ENCODE data around the gene MSANTD2. TPM values are rescaled to one million over a fixed set of nuclear protein-coding genes. Genes with fewer than 3 reads are reported as not detected.

MSANTD2 gene
- polyA plus RNA-seq, 3 donors: 1.2 to 5.8 (median 1.8) TPM

- Histone ChIP-seq H3K27ac (ENCODE audit: low read depth in 1 of 2, low read length in 2 of 2) (peak within 1 kb of the TSS; percentile 69 to 70), H3K4me2 (replicated peaks; ENCODE audit: extremely low read depth, low read length, poor library complexity, severe bottlenecking) (peak within 1 kb of the TSS; percentile 95), H3K4me1 (ENCODE audit: control insufficient read depth in 1 of 2, insufficient read depth in 2 of 2, low read length in 2 of 2) (peaks cover 67 to 82% of the 10 kb centered on the region in 2 donors), H4K20me1 (ENCODE audit: insufficient read depth, low read length) (peaks cover 42% of the 10 kb centered on the region), H2AFZ (ENCODE audit: insufficient read depth, low read depth, low read length, poor library complexity, severe bottlenecking) (peak within 1 kb of the TSS; percentile 83), H3K36me3 (replicated peaks in 1 of 2; ENCODE audit: control insufficient read depth in 1 of 2, insufficient read depth in 2 of 2, low read length in 2 of 2) (peaks cover 8 to 17% of the 10 kb centered on the region in 2 donors), H3K79me2 (ENCODE audit: insufficient read depth, low read length) (peaks cover 38% of the 10 kb centered on the region), H3K4me3 (replicated peaks in 1 of 3; ENCODE audit: low read depth in 2 of 3, low read length in 3 of 3) (peak within 1 kb of the TSS; percentile 73 to 85 (median 85)), H3K27me3 (ENCODE audit: control insufficient read depth in 2 of 2, insufficient read depth in 2 of 2, low read length in 2 of 2) (no peaks in the 10 kb centered on the region), H3K9me3 (replicated peaks in 1 of 2; ENCODE audit: control insufficient read depth in 1 of 2, insufficient read depth in 1 of 2, low read length in 2 of 2) (no peaks in the 10 kb centered on the region), H3K9ac (ENCODE audit: insufficient read depth, low read length, poor library complexity, severe bottlenecking) (peak within 1 kb of the TSS; percentile 67)
- intact Hi-C loops (cut with micrococcal nuclease): no loop called here
- DNase-seq: peak; percentile 69 to 73 (median 70)
- peaks cover 11 to 20% of the 10 kb centered on the region in 2 donors for H3K36me3 Mint-ChIP-seq
- H3K4me1 Mint-ChIP-seq: peaks cover 81% of the 10 kb centered on the region
- peak within 1 kb of the TSS; percentile 91 to 93 for H3K4me3 Mint-ChIP-seq
- TF ChIP-seq CTCF (IDR thresholded peaks at IDR 0.05): no peak
- 5% methylated on average over 32 of the region's 59 CpGs for WGBS (ENCODE audit: insufficient coverage)
- H3K27me3 Mint-ChIP-seq (ENCODE audit: low read depth in 3 of 3): peaks cover 0 to 5% (median 2%) of the 10 kb centered on the region in 3 donors
- H3K9me3 Mint-ChIP-seq: no peaks in the 10 kb centered on the region
- H3K27ac Mint-ChIP-seq: peak within 1 kb of the TSS; percentile 81 to 95 (median 91)
Observed at GRCh38 chr11:124739479-124740276, 60.5 kb downstream of the MSANTD2 start, which contains the start of gene NRGN. Gene NRGN, plus strand, starts transcription at chr11:124739942. Its CDS starts 143 bp downstream, at chr11:124740085.

DNA sequence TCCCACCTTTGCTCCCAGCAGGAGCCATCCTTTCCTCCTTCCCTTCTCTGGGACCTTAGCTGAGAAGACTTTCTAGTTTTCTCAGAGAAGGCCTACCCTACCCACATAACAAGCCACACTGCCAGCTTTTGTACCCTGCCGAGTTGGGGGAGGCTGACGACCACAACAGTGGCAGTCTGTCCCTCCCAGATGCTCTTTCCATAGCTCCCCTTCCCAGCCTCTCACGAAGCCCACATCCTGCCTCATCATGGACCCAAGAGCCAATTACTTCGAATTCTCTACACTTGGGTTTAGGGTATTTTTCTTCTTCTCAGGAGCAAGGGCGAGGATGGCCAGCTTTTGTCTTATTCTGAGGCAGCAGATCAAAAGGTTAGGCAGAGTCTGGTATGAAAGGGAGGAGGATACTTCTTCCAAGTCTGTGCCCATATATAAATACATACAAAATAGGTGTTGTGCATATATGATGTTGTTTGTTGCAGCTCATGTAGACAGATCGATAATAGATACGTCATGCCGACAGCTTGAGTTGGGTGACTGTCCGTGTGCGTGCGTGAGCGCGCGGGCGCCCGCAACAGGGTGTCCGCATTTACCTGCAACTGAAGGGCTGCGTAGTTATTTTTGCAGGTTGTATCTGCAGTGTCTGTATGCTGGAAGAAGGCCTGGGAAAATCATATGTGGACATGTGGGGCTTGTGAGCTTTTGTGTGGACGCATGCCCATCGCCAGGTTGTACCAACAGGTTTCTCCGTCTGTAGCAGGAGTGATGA is 61.3 kb downstream of the MSANTD2 start:
- peak overlapping the region; percentile 95 for H3K4me2 ChIP-seq (replicated peaks; ENCODE audit: extremely low read depth, low read length, poor library complexity, severe bottlenecking)
- peaks cover 36% of the 10 kb centered on the region for H4K20me1 ChIP-seq (ENCODE audit: insufficient read depth, low read length)
- H3K79me2 ChIP-seq (ENCODE audit: insufficient read depth, low read length): peaks cover 33% of the 10 kb centered on the region
- Mint-ChIP-seq H3K4me3 (peak overlapping the region; percentile 91 to 93), H3K9me3 (no peaks in the 10 kb centered on the region), H3K27me3 (ENCODE audit: low read depth in 3 of 3) (peaks cover 0 to 5% (median 2%) of the 10 kb centered on the region in 3 donors), H3K36me3 (peaks cover 10 to 15% of the 10 kb centered on the region in 2 donors), H3K4me1 (peaks cover 86% of the 10 kb centered on the region), H3K27ac (peak overlapping the region in 2 of 7 donors; percentile 88 to 91)
- H2AFZ ChIP-seq (ENCODE audit: insufficient read depth, low read depth, low read length, poor library complexity, severe bottlenecking): peak overlapping the region; percentile 83
- no peak for DNase-seq
- peaks cover 2 to 12% of the 10 kb centered on the region in 2 donors for H3K36me3 ChIP-seq (replicated peaks in 1 of 2; ENCODE audit: control insufficient read depth in 1 of 2, insufficient read depth in 2 of 2, low read length in 2 of 2)
- peak overlapping the region in 1 of 3 experiments; percentile 85 for H3K4me3 ChIP-seq (replicated peaks in 1 of 3; ENCODE audit: low read depth in 2 of 3, low read length in 3 of 3)
- no peak overlapping the region for H3K9ac ChIP-seq (ENCODE audit: insufficient read depth, low read length, poor library complexity, severe bottlenecking)
- peaks cover 67 to 88% of the 10 kb centered on the region in 2 donors for H3K4me1 ChIP-seq (ENCODE audit: control insufficient read depth in 1 of 2, insufficient read depth in 2 of 2, low read length in 2 of 2)
- intact Hi-C loops (cut with micrococcal nuclease): no loop called here
- H3K27me3 ChIP-seq (ENCODE audit: control insufficient read depth in 2 of 2, insufficient read depth in 2 of 2, low read length in 2 of 2): no peaks in the 10 kb centered on the region
- no peak overlapping the region for H3K27ac ChIP-seq (ENCODE audit: low read depth in 1 of 2, low read length in 2 of 2)
- no peaks in the 10 kb centered on the region for H3K9me3 ChIP-seq (replicated peaks in 1 of 2; ENCODE audit: control insufficient read depth in 1 of 2, insufficient read depth in 1 of 2, low read length in 2 of 2)
- 97% methylated on average over 16 of the region's 21 CpGs for WGBS (ENCODE audit: insufficient coverage)
- TF ChIP-seq CTCF (IDR thresholded peaks at IDR 0.05): no peak
